ENCODE results near the gene MGAM2. TPM values are rescaled to one million over a fixed set of nuclear protein-coding genes. Genes with fewer than 3 reads are reported as not detected.

The MGAM2 gene
- not detected in 2 replicates for total RNA-seq

DNA sequence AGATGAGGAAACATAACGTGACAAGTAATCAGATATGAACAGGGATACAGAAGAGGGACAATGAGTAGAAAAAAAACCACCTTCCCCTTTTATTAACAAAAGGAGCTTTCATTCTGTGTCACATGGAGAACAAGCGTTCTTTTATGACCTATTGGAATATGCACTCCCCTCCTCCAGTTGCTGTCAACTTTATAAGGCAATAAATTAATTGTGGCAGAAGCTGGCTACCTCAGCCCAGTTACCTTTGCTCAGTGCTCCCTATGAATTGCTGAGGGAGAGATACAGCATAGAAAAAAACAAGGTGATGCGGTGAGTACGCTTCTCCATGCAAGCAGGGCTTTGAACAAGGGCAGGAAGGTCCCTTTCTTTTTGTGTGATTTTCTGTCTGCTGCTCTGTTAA lies at the start of gene MGAM2:
Gene MGAM2, plus strand, starts transcription at position 220 of the 400 bp plus-strand sequence. CDS start 5,156 bp downstream, outside the sequence.

GRCh38 chr7:142257958-142258357 lies 146.4 kb downstream of the MGAM2 start, which contains the start of gene PRSS58:
TSS of gene PRSS58 (minus strand) at chr7:142258058. CDS start at chr7:142257707, 351 bp downstream.

Other genes with a start within 250 kb of the MGAM2 start
- gene OR9A4, start 195.3 kb upstream of the MGAM2 start, total RNA-seq = not detected in 2 replicates
- gene CLEC5A, start 164.7 kb upstream of the MGAM2 start, total RNA-seq = not detected in 2 replicates
- gene TAS2R38, start 137.9 kb upstream of the MGAM2 start, total RNA-seq = not detected in 2 replicates
- gene MGAM, start 115.8 kb upstream of the MGAM2 start, total RNA-seq = not detected in 2 replicates
- not detected in 2 replicates for gene PRSS58, start 146.3 kb downstream of the MGAM2 start, total RNA-seq

Measured in bronchial smooth muscle cell (primary cell).